ENCODE measurements around the gene THBS3. TPM values are rescaled to one million over a fixed set of nuclear protein-coding genes. Genes with fewer than 3 reads are reported as not detected.

THBS3 gene
- total RNA-seq, 1 experiment from 2014 or later = 35.9 TPM

DNA sequence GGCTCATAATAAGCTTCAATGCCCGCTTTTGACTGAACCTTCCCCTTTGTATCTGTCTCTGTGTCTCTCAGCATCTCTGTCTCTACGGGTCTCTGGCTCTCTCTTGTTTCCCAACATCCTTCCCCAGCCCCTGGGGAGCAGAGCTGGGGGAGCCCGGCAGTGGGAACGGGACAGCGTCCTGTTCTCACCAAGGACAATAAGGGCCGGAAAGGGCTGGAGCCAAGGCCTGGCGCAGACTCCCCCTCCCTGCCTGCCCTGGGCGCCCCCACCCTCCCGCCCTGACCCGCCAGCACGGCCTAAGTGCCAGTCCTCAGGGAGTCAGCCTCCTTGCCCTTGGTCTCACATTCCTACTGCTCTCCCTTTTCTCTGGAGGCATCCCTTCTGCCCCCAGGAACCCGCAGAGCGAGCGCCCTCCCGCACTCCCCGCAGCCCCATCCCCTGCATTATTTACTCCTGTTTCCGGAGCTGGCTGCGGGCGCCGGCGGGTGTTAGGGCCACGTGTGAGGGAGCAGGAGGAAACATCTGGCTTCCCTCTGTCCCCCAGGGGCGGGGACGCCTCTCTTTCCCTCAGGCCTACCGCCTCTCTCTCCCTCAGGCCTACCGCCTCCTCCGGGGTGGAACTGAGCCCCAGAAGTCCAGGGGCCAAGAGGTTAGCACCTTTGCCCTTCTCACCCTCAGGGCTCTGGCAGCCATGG is 41.1 kb downstream of the THBS3 start:
- Histone ChIP-seq H3K27ac (ENCODE audit: low read length) (no peak overlapping the region), H3K9me3 (ENCODE audit: control insufficient read depth, insufficient read depth, low read depth, low read length) (no peaks in the 10 kb centered on the region), H3K36me3 (ENCODE audit: control insufficient read depth, insufficient read depth, low read length) (no peaks in the 10 kb centered on the region; the same call in 1 of the 2 replicates), H3K27me3 (ENCODE audit: control insufficient read depth, insufficient read depth, low read length) (no peaks in the 10 kb centered on the region), H3K4me3 (ENCODE audit: low read depth in 2 of 2, low read length in 2 of 2) (no peak overlapping the region), H3K4me1 (ENCODE audit: control insufficient read depth, insufficient read depth, low read length) (peaks cover 6% of the 10 kb centered on the region)
- in situ Hi-C loops (cut with HindIII; ENCODE audit: low pct_unique_long_range_greater_than_20kb, low sequenced_read_pairs) = no loop called here
- BruUV-seq (replicated peaks) = no TSS peak
- no peak for ATAC-seq
- POLR2A ChIA-PET = interaction anchor here (0.7 to 1.2 kb wide), 2 partner anchors 27 to 35 kb away, joined by 3 read pairs; no protein-coding TSS in a partner anchor
- CTCF ChIA-PET = interaction anchor here (0.5 to 3.3 kb wide), 9 partner anchors 27 to 165 kb away, joined by 3 to 27 read pairs (median 4); no protein-coding TSS in a partner anchor
- TF ChIP-seq, protein P1, sequence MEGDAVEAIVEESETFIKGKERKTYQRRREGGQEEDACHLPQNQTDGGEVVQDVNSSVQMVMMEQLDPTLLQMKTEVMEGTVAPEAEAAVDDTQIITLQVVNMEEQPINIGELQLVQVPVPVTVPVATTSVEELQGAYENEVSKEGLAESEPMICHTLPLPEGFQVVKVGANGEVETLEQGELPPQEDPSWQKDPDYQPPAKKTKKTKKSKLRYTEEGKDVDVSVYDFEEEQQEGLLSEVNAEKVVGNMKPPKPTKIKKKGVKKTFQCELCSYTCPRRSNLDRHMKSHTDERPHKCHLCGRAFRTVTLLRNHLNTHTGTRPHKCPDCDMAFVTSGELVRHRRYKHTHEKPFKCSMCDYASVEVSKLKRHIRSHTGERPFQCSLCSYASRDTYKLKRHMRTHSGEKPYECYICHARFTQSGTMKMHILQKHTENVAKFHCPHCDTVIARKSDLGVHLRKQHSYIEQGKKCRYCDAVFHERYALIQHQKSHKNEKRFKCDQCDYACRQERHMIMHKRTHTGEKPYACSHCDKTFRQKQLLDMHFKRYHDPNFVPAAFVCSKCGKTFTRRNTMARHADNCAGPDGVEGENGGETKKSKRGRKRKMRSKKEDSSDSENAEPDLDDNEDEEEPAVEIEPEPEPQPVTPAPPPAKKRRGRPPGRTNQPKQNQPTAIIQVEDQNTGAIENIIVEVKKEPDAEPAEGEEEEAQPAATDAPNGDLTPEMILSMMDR (IDR thresholded peaks at IDR 0.05) = no peak
- TF ChIP-seq SIN3A (IDR thresholded peaks at IDR 0.05; ENCODE audit: borderline replicate concordance, insufficient read depth, low read depth, low read length) = no peak
- TF ChIP-seq TCF7L2 (IDR thresholded peaks at IDR 0.05; ENCODE audit: low read depth, low read length) = no peak
- TF ChIP-seq, protein P2, sequence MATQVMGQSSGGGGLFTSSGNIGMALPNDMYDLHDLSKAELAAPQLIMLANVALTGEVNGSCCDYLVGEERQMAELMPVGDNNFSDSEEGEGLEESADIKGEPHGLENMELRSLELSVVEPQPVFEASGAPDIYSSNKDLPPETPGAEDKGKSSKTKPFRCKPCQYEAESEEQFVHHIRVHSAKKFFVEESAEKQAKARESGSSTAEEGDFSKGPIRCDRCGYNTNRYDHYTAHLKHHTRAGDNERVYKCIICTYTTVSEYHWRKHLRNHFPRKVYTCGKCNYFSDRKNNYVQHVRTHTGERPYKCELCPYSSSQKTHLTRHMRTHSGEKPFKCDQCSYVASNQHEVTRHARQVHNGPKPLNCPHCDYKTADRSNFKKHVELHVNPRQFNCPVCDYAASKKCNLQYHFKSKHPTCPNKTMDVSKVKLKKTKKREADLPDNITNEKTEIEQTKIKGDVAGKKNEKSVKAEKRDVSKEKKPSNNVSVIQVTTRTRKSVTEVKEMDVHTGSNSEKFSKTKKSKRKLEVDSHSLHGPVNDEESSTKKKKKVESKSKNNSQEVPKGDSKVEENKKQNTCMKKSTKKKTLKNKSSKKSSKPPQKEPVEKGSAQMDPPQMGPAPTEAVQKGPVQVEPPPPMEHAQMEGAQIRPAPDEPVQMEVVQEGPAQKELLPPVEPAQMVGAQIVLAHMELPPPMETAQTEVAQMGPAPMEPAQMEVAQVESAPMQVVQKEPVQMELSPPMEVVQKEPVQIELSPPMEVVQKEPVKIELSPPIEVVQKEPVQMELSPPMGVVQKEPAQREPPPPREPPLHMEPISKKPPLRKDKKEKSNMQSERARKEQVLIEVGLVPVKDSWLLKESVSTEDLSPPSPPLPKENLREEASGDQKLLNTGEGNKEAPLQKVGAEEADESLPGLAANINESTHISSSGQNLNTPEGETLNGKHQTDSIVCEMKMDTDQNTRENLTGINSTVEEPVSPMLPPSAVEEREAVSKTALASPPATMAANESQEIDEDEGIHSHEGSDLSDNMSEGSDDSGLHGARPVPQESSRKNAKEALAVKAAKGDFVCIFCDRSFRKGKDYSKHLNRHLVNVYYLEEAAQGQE (IDR thresholded peaks at IDR 0.05; ENCODE audit: insufficient read depth in 1 of 2, low read depth in 2 of 2, low read length in 1 of 2) = no peak
- no peak for TF ChIP-seq POLR2AphosphoS5 (IDR thresholded peaks at IDR 0.05; ENCODE audit: low read depth, low read length)
- intact Hi-C loops (cut with micrococcal nuclease; ENCODE audit: unreplicated experiment) = no loop called here
- DNase-seq (ENCODE audit: low read depth, low spot score) = no peak

DNA sequence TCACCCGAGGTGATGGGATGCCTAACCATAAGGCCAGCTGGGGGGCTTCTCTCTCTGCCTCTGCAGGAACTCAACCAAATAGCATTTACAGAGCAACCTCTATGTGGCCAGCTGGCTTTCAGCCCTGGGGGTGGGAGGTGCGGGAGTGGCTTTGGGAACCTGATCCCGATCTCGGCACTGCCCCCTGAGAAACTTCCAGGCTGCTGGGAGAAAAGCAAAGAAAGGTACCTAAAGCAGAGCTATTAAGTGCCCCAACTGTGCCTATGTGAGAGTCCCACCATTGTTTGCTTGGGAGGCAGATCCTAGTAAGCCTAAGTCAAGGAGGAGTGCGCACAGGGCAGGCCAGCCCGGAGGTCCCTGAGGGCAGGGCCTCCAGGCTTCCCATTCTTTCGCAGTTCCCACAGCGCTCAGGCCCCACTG is 41.6 kb downstream of the THBS3 start:
- in situ Hi-C loops (cut with HindIII; ENCODE audit: low pct_unique_long_range_greater_than_20kb, low sequenced_read_pairs) = no loop called here
- CTCF ChIA-PET = interaction anchor here (0.5 kb wide), 1 partner anchor 165 kb away, joined by 3 read pairs; no protein-coding TSS in a partner anchor

More for the DNA sequence above, 41.6 kb downstream of the THBS3 start:
- Histone ChIP-seq H3K9me3 (ENCODE audit: control insufficient read depth, insufficient read depth, low read depth, low read length) (no peaks in the 10 kb centered on the region), H3K27ac (ENCODE audit: low read length) (no peak overlapping the region), H3K4me1 (ENCODE audit: control insufficient read depth, insufficient read depth, low read length) (peaks cover 6% of the 10 kb centered on the region; the same call in 1 of the 2 replicates), H3K4me3 (ENCODE audit: low read depth in 2 of 2, low read length in 2 of 2) (no peak overlapping the region), H3K27me3 (ENCODE audit: control insufficient read depth, insufficient read depth, low read length) (no peaks in the 10 kb centered on the region), H3K36me3 (ENCODE audit: control insufficient read depth, insufficient read depth, low read length) (no peaks in the 10 kb centered on the region; the same call in 1 of the 2 replicates)
- POLR2A ChIA-PET = no interaction called here
- intact Hi-C loops (cut with micrococcal nuclease; ENCODE audit: unreplicated experiment) = no loop called here
- ATAC-seq = no peak
- TF ChIP-seq SIN3A (IDR thresholded peaks at IDR 0.05; ENCODE audit: borderline replicate concordance, insufficient read depth, low read depth, low read length) (no peak), TCF7L2 (IDR thresholded peaks at IDR 0.05; ENCODE audit: low read depth, low read length) (no peak), POLR2AphosphoS5 (IDR thresholded peaks at IDR 0.05; ENCODE audit: low read depth, low read length) (no peak)
- TF ChIP-seq, protein P2 (IDR thresholded peaks at IDR 0.05; ENCODE audit: insufficient read depth in 1 of 2, low read depth in 2 of 2, low read length in 1 of 2) = no peak
- TF ChIP-seq, protein P1 (IDR thresholded peaks at IDR 0.05) = no peak
- DNase-seq (ENCODE audit: low read depth, low spot score) = no peak
- BruUV-seq (replicated peaks) = no TSS peak
